GM18498 (cell line): ENCODE results near the gene NCKAP5.

Experiments
- ATAC-seq: cut with Tn5 transposase; IDR thresholded peaks from one replicate; pipeline ENCODE4 v1.9.1; 2021; ENCODE audit warnings: mild to moderate bottlenecking, moderate library complexity; ENCODE audit not compliant: unreplicated experiment

NCKAP5 gene

DNA sequence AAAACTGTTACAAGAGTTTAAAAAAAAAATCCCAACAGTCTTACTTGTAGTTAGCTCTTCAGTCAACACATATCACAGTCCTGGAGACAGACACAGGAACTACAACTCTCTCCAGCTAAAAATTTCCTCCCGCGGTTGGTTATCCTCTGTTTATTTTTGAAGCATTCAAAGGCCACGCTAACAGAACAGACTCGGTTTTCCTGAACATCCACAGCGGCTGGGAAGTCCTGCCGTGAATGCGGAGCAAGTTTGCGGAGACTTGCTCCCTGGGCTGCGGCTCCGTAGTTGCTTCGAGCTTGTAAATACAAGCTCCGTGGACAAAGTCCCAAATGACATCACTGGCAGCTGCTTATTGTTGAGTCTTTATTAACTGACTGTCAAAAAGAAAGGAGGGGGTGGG, at the start of gene NCKAP5:
Gene NCKAP5 (minus strand): TSS at position 292 of the 400 bp plus-strand sequence. CDS start 50,937 bp downstream, outside the sequence.
- ATAC-seq, result no peak

DNA sequence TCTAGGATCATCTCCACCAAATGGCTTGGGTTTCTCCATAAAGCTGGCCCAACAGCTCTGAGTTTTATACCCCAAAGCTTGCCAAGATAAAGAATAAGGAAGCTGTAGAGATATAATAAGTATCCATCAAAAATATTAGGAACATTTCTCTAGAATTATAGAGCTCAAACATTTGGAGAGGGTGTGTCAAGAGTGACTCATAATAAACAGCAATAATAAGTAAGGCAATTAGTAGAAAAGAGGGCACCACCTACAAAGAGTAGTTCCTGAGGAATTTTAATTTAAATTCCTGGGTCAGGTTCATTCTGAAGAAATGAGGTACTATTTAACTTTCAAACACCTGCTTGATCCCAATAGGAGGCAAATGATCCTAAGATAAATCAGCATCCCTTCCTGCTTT, 41.4 kb upstream of the NCKAP5 start:
- ATAC-seq, result no peak

DNA sequence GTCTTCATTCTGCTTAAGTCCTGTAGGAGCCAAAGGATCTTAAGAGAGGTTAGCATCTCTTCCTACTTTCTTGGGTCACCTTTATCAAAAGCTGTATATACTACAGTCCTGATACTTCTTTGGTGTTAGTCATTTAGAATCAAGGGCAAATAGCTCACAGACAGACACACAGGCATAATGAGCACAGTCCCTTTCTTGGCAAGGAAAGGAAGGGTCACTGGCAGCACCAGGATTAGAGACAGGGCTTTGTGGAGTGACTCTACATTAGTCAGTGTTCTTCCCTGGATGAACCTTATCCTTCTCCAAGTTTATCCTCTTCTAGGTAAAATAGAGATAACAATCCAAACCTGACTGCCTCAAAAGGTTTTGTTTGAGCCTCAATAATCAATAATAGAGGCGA, 40.0 kb upstream of the NCKAP5 start:
- ATAC-seq, result no peak

GRCh38 chr2:133607679-133608078, 39.4 kb upstream of the NCKAP5 start:
- no peak for ATAC-seq

DNA sequence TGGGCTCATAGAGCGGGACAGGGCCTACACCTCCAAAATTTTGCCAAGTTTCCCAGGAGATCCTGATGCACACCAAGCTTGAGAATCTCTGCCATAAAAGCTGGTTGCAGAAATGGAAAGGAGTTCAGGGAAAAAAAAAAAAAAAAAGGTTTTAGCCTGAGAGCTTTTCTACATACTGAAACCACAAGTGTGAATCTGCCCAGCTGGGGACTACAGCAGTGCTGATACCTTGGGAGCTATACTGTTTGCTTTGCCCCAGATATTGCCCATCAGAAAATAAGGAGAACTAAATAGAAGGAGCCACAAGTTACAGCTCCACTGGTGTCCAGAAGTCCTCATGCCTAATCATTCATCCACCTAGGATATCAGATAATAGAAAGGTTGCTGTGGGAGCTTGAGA, 38.4 kb upstream of the NCKAP5 start:
- ATAC-seq, result no peak

DNA sequence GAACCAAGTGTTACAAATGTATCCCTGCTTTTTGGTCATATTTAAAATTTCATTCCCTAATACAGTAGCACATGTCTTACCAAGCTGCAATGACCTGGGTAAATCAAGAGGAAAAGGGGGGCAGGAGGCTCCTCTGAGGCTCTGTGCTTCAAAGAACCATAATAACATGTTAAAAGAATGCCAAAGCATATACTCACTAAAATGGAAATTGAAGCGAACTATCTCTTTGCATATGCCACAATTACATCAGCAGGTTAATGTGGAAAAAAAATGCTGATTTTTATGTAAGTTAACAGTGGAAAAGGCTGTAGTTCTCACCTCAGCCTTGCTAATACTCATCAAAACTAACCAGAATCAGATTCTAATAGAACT, 37.5 kb upstream of the NCKAP5 start:
- no peak for ATAC-seq

- ATAC-seq, result no peak
Measured at GRCh38 chr2:133605011-133605765, 36.9 kb upstream of the NCKAP5 start.

DNA sequence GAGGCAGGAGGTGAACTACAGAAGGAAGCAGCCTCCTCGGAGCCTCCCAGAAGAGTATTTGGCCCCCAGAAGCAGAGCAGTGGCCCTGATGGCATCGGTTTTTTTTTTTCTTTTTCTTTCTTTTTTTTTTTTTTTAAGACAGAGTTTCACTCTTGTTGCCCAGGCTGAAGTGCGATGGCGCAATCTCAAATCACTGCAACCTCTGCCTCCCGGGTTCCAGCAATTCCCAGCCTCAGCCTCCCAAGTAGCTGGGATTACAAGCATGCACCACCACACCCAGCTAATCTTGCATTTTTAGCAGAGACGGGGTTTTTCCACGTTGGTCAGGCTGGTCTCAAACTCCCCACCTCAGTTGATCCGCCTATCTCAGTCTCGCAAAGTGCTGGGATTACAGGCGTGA, 34.8 kb upstream of the NCKAP5 start:
- ATAC-seq, result no peak

DNA sequence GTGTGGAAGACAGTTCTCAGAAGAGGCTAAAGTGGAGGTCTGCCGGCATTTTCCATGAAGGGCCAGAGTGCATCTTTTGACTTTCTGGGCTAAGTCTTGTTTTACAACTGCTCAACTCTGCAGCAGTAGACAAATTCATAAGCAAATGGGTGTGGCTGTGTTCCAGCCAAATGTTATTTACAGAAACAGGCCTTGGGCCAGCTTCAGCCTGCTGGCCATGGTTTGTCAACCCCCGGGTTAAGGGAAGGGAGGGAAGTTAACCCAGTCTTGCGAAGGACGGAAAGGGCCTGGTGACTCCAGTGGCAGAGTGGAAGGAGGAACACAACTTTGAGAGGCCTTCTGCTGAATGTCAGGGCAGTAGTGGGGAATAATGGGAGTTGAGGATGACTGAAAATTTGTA, 34.3 kb upstream of the NCKAP5 start:
- ATAC-seq, result no peak

DNA sequence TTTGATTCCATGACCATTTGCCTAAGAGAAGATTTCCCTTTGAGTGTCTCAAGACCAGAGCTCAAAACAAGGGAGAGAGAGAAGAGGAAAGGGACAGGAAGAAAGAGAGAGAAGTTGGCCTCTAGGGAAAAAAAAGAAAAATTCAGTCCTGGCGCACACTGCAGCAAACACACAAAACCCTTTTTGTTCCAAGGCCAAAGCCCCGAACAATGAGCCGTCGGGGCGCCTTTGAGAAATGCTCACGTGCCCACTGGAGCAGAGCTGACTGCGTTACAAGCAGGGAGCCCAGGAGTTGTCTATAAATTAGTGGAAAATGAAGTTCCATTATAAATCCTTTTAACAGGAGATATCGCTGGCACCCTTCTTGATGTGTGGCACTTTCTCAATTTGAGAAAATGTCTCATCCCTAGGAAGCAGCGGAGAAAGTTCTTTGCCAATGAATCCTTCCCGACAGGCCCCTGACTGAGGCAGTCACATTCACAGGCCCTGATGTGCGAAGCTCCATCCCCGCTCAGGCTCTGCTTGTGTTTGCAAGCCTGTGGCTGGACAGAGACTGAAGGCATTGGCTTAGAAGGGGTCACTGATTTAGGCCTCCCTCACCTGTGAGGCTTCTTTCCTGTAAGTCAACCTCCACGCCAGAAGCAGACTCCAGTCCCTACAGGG, 32.1 kb upstream of the NCKAP5 start:
- no peak for ATAC-seq

DNA sequence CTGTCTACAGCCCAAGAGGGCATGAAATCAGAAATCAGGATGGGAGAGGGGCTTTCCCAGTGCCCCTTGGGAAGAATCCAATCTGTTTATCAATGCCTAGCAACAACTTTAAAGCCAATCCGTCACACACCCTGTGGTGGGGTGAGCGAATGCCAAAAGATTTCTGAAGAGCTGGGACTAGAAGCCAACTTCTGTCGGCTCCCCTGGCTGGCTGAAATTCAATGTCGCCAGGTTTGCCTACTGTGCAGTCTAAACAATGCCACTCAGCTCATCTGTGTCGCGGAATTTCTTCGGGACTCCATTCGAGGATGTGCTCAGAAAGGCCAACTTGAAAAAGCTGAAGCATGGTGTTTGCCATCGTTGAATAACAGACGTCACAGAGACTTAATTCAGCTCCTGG, 31.5 kb upstream of the NCKAP5 start:
- no peak for ATAC-seq

DNA sequence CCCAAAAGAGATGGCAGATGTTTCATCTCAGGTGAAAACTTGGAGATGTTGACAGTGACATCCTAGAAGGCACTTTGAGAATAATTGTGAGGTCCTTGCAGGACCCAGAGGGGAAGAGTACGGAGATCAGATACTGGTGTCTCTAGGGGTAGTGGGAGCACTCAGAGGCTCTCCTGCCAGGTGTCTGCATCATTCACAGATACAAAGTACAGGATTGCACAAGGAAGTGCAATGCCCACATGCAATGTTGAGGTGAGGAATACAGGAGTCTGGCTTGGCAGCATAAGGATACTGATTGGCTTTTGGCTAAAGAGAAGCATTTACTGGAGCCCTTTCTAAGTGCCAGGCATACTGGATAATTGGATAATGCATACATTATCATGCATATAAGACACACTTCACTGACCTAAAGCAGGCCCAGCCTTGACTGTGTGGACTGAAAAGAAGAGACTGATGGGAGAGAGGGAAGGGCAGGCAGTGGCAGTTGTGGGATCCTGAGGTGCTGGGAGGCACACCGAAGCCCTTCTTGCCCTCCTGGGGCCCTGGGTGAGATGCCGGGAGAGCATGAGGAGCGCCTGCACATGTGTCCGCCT, 31.0 kb upstream of the NCKAP5 start:
- no peak for ATAC-seq

- ATAC-seq, result no peak
Measured at GRCh38 chr2:133598769-133599168, 30.5 kb upstream of the NCKAP5 start.

GRCh38 chr2:133596701-133597393, 28.6 kb upstream of the NCKAP5 start:
- ATAC-seq, result no peak

DNA sequence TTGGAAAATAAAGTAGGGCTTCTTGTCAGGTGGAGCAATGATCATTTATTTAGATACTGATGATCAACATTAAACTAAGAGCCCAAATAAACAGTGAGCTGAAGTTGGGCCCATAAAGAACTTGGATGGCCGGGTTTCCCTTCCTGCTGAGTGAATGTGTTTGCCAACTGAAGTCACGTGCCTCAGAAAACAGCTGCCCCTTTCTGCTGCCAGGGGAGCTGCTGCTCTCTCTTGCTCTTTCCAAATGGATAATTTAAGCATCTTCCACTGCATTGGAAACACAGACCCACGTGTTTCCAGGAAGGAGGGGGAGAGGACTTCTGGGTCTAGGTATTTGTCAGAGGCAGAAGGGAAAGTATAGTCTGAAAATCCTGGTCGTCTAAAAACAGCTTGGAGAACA, 22.9 kb upstream of the NCKAP5 start:
- ATAC-seq, result no peak

- ATAC-seq, result no peak
Measured at GRCh38 chr2:133589456-133589855, 21.2 kb upstream of the NCKAP5 start.

DNA sequence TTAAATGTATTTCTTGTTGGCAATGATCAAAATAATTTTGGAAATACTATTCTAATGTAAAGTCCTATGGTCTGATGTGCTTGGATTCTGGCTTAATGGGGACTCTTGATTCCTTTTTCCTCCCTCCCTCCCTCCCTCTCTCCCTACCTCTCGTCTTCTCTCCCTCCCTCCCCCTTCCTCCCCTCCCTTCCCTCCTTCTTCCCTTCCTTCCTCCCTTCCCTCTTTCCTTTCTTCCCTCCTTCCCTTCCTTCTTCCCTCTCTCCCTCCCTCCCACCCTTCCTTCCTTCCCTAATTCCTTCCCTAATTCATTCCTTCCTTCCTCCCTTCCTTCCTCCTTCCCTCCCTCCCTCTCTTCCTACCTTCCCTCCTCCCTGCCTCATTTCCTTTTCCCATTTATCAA, 19.9 kb upstream of the NCKAP5 start:
- ATAC-seq, result no peak

GRCh38 chr2:133586978-133587377, 18.7 kb upstream of the NCKAP5 start:
- ATAC-seq, result no peak

GRCh38 chr2:133581010-133581760, 12.9 kb upstream of the NCKAP5 start:
- no peak for ATAC-seq

DNA sequence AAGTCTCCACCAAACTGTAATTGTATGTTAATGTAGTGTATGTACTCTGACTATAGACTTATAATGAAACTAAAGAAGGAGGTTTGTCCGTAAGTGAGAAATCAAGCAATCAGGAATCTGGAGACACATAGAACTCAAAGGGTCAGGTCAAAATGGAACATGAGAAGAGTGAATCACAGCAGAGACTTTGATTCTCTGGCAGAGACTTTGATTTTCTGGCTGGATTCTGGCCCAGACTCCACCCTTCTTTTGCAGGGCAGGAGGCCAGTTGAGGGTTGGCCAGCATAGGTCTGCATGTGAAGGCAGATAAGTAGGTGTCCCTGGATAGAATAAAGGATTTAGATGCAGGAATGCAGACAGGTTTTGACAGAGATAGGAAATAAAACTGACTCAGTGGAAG, 11.0 kb upstream of the NCKAP5 start:
- no peak for ATAC-seq

- ATAC-seq, result no peak
Measured at GRCh38 chr2:133576714-133577113, 8.5 kb upstream of the NCKAP5 start.
